GM19455 (cell line): ENCODE measurements around the gene SETBP1.
A peak's percentile ranks its signal among the peaks of the same experiment; 100 is the strongest.

Experiments
- ATAC-seq: cut with Tn5 transposase; IDR thresholded peaks from one replicate; pipeline ENCODE4 v1.9.1; 2021; ENCODE audit not compliant: unreplicated experiment

SETBP1 gene

GRCh38 chr18:44730803-44731529 lies 50.3 kb downstream of the SETBP1 start:
- ATAC-seq, result no peak

DNA sequence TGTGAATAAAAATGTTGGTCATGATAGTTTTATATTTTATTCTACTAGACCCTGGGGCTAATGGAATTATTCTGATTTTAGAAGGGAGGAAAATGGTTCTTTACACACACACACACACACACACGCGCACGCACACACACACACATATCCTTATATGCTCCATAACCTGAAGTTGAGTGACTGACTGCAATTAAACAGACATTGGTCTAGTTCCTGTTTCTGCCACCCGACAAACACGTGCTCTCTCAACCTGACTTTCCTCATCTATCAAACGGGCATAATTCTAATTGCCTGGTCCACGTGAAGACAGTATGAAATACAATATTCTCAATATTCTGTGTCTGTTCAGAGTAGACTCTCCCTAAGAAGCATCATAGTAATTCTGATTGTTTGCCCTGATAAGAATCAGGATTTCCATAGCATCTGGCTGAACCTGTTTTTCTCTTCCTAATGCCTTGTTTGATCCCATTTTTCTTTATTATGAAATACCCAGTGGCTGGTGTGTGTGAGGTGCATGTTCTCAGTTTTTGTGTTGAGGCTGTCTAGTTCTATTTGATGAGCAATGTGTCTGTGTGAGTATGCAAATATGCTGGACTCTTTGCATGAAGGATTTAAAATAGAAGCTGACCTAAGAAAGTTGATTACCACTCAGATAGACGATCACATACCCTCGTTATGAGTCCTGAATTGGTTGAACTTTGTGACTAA lies 51.0 kb downstream of the SETBP1 start:
- peak; percentile 58 for ATAC-seq

GRCh38 chr18:44732238-44732563 lies 51.5 kb downstream of the SETBP1 start:
- no peak for ATAC-seq

GRCh38 chr18:44732599-44732998 lies 51.9 kb downstream of the SETBP1 start:
- ATAC-seq, result no peak

GRCh38 chr18:44733069-44733753 lies 52.5 kb downstream of the SETBP1 start:
- ATAC-seq, result no peak

DNA sequence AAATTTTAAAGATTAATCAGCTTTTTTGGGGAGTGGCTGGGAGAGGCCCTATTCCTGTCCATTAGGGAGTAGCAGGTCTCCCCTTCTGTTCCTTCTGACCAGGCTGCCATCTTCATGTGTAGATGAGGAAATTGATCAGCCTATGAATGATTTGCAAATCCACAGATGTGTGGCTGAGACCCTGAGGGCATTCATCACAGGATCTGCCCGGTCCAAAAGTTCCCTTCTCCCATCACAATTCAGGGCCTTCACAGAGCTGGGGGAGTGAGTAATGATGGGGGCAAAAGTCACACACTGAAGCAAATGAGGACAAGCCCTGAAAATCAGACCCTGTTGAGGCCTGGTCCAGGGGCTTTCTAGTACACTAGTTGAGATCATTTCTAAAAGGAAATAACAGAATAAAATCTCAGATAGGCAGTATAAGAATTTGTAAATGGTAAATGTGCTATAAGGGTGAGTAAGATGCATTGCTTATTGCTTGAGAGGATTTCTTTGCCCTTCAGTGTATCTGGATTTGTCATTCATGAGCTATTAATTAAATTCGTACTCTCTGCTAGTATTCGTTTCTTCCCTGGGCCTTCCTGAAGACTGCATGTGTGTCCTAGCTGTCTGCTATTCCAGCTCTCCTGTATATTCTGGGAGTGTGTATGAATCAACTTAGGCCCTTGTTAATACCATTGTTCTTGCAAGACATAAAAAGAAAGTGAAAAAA lies 53.2 kb downstream of the SETBP1 start:
- ATAC-seq, result no peak

DNA sequence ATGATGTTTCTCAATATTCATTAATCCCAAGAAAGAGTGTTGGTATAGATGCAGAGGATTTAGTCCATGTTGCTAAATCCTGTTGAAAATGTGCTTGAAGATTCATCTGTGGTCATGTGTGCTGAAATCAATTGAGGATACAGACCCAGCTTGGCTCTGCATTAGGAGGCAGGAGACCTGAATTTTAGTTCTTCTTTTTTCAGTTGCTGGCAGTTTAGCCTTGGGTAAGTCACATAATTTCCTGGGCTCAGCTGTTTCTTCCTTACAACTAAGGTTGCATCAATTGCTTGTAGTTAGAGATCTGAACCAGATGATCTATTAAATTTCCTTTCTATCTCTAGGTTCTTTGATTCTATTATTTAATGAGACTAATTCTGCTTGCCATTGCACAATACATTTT lies 54.4 kb downstream of the SETBP1 start:
- ATAC-seq, result no peak

- ATAC-seq, result no peak
These were observed 56.1 kb downstream of the SETBP1 start for GRCh38 chr18:44736664-44737380.

DNA sequence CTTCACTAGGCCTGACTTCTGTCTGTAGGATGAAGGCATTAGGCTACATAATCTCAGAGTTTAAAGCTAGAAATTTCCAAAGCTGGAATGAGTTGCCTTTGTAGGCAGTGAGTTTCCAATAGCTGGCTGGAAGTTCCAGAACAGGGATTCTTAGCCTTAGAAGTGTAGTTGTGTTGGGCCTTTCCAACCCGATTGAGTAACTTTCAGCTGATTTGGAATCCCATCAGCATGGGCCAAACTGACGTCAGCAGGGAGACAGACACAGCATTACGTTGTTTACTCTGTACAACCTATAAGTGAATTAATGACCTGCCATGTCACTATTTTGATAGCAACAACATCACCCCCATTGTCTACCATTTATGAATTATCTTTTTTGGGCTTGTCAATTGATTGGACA lies 56.9 kb downstream of the SETBP1 start:
- ATAC-seq, result no peak

DNA sequence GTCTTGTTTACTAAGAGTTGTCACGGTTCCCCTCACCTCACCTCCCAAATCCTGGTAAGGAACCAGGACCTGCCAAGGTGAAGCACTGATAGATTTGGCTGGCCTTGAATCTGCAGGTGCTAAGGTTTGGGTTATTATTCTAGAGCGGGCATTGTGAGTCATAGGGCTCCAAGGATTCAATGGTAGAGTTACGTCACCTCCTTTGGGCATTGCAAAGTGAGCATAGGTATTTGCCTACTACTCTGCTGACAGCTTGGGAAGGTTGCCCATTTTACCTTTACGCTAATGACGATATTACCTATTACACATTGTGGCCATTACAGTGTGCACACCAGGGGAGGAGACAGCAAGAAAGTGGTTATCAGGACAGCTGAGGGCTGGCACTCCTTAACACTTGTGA lies 59.3 kb downstream of the SETBP1 start:
- no peak for ATAC-seq

- ATAC-seq, result no peak
These were observed 60.4 kb downstream of the SETBP1 start for GRCh38 chr18:44741085-44741484.

- no peak for ATAC-seq
These were observed 60.8 kb downstream of the SETBP1 start for GRCh38 chr18:44741511-44741910.

- ATAC-seq, result no peak
These were observed 61.4 kb downstream of the SETBP1 start for GRCh38 chr18:44742126-44742525.

GRCh38 chr18:44742718-44743311 lies 62.1 kb downstream of the SETBP1 start:
- no peak for ATAC-seq

- ATAC-seq, result no peak
These were observed 62.9 kb downstream of the SETBP1 start for GRCh38 chr18:44743631-44744030.

DNA sequence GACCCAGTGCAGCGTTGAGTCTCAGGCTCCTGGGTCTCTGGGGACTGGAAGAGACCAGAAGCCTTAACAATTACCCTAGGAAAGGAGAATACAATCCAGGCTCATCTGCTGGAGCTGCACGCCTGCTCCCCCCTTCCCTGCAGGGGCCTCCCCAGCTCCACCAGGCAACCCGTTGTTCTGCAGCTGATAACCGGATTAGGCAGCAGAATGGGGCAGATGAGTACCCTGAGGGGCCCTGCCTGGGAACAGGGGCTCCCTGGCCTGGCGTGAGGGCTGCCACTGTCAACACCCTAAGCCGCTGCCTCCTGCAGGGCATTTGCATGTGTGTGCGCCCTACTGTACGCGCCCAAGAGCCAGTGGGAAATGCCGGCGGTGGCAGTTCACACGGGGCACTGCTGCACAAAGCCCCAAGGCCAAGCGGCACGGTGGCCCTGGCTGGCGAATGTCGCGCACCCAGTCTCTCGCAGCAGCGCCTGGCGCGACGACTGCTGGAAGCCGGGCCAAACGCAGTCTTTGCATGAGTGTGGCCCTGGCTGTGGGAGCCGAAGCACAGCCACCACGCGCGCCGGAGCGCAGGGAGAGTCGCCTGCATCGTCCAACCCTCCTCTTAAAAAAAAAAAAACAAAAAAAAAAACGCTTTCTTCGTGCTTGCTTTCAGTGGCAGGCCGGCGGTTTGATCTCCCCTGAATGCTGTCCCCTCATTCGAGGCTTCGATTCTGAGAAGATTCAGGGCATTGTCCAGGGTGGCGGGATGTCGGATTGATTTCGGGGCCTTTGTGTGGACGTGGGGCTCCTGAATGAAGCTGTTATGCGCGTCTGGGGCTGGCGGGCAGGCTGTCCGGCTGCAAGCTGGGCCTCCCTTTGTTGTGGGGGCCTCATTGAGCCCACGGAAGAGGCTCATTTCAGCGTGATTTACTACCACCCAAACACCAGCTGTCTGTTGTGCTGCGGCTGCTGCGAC lies 63.8 kb downstream of the SETBP1 start:
- ATAC-seq, result no peak

GRCh38 chr18:44747157-44747556 lies 66.5 kb downstream of the SETBP1 start:
- no peak for ATAC-seq

- no peak for ATAC-seq
These were observed 67.9 kb downstream of the SETBP1 start for GRCh38 chr18:44748582-44748981.

DNA sequence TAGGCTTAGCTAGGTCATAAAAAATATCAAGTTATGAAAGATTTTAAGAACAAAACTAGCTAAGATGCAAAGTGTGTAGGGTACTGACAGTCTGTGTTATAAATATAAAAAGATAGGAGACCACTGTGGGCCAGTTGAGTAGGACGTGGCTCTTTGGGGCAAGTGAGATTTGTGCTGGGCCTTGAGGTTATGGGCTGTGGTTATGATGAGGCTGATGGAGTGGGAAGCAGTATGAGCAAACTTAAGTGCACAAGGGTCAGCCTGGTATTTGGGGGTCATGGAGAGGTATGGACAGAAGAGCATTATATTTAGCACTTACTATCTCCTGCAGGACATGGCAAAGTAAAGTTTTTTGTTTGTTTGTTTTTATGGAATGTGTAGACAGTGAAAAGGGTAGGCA lies 70.1 kb downstream of the SETBP1 start:
- ATAC-seq, result no peak
